Endothelial cell of umbilical vein (primary cell): Measurements from ENCODE around the gene ERGIC1. TPM values are rescaled to one million over a fixed set of nuclear protein-coding genes. Genes with fewer than 3 reads are reported as not detected.
"Not testable (repeated sequence)": the region's sequence is repeated elsewhere in the genome, so short reads cannot be mapped to it uniquely, and the experiment has no call there.

Source experiments
- BruUV-seq: library from RNA; stranded (reverse); fragments of 400-500 nt; replicated peaks from 2 replicates; lab custom pipeline; 2021; lab: Mats Ljungman, UMichigan
- CTCF ChIA-PET: fragments of 300-600, 350-600 bp; sonication (Branson Sonifier 250); formaldehyde crosslinking; loops from one replicate; lab custom pipeline; 2021; ENCODE audit warnings: antibody characterized with exemption, inconsistent platforms; lab: Charles Lee
- POLR2A ChIA-PET: fragments of 300-600, 350-600 bp; sonication (Branson Sonifier 250); formaldehyde crosslinking; loops from one replicate; lab custom pipeline; 2021; ENCODE audit warnings: antibody characterized with exemption, inconsistent platforms; lab: Charles Lee
- DNase-seq: peaks from one replicate; pipeline ENCODE4 v3.0.0-alpha.2; 2011; ENCODE audit warnings: low read depth, low spot score
- FAIRE-seq: peaks from 2 replicates; lab custom pipeline; 2011; peaks lifted over from hg19 to GRCh38; lab: Jason Lieb, UNC
- H2AFZ ChIP-seq: 2 replicates; pipeline ENCODE4 v1.6.0; 2012; ENCODE audit warnings: low read depth, low read length, control low read depth, inconsistent platforms
- H3K27ac ChIP-seq: 2 replicates; pipeline ENCODE4 v1.5.1; 2011; ENCODE audit warnings: low read depth, mild to moderate bottlenecking, control low read depth, low read length, moderate library complexity; ENCODE audit not compliant: insufficient read depth
- H3K27me3 ChIP-seq, 2 experiments: 2 replicates each; pipeline versions ENCODE4 v1.6.0 to v1.6.1; 2011; ENCODE audit warnings: low read length in 2 of 2, mixed read lengths in 1 of 2; ENCODE audit not compliant: control insufficient read depth in 2 of 2, insufficient read depth in 2 of 2
- H3K36me3 ChIP-seq, 2 experiments: 2 replicates in 1 of 2; 3 replicates in 1 of 2; pipeline ENCODE4 v1.5.1; 2011; ENCODE audit warnings: low read length in 2 of 2, mild to moderate bottlenecking in 1 of 2, moderate library complexity in 1 of 2; ENCODE audit not compliant: control insufficient read depth in 2 of 2, insufficient read depth in 2 of 2; ENCODE audit errors: extremely low read depth in 1 of 2
- H3K4me1 ChIP-seq: 3 replicates; pipeline ENCODE4 v1.5.1; 2011; ENCODE audit warnings: mild to moderate bottlenecking, low read length; ENCODE audit not compliant: control insufficient read depth, insufficient read depth; ENCODE audit errors: extremely low read depth
- H3K4me2 ChIP-seq: 2 replicates; pipeline ENCODE4 v1.6.1; 2011; ENCODE audit warnings: low read length, control low read depth, mixed read lengths; ENCODE audit not compliant: insufficient read depth
- H3K4me3 ChIP-seq, 3 experiments: fragments of 200-600 bp in 1 of 3; sonication (generic), shearing (Covaris generic) in 1 of 3; replicated peaks in 1 of 3; 2 replicates each; pipeline ENCODE4 v1.5.1; 2011 to 2016; ENCODE audit warnings: control low read depth in 3 of 3, low read length in 3 of 3, mild to moderate bottlenecking in 2 of 3, inconsistent platforms in 1 of 3, low read depth in 1 of 3, moderate library complexity in 1 of 3; ENCODE audit not compliant: insufficient read depth in 1 of 3
- H3K79me2 ChIP-seq: 2 replicates; pipeline ENCODE4 v1.6.0; 2012; ENCODE audit warnings: low read length, inconsistent platforms; ENCODE audit not compliant: control insufficient read depth, insufficient read depth
- H3K9ac ChIP-seq: replicated peaks from 2 replicates; pipeline ENCODE3; 2011; ENCODE audit warnings: low read length, control low read depth; ENCODE audit not compliant: insufficient read depth; ENCODE audit errors: extremely low read depth
- H3K9me1 ChIP-seq: replicated peaks from 3 replicates; pipeline ENCODE4 v1.6.0; 2011; ENCODE audit warnings: mild to moderate bottlenecking, low read length; ENCODE audit not compliant: control insufficient read depth, insufficient read depth; ENCODE audit errors: extremely low read depth
- H3K9me3 ChIP-seq: replicated peaks from 2 replicates; pipeline ENCODE4 v1.5.1; 2012; ENCODE audit warnings: low read length, inconsistent platforms; ENCODE audit not compliant: control insufficient read depth, insufficient read depth
- H4K20me1 ChIP-seq: replicated peaks from 2 replicates; pipeline ENCODE3; 2011; ENCODE audit warnings: mild to moderate bottlenecking, low read length; ENCODE audit not compliant: control insufficient read depth, insufficient read depth; ENCODE audit errors: extremely low read depth
- EZH2 ChIP-seq: IDR thresholded peaks from 2 replicates; pipeline ENCODE4 v1.6.1; 2012; ENCODE audit warnings: borderline replicate concordance, low read depth, mild to moderate bottlenecking, moderate library complexity, low read length, inconsistent platforms; ENCODE audit not compliant: severe bottlenecking
- FOS ChIP-seq: IDR thresholded peaks from 2 replicates; pipeline ENCODE4 v1.6.1; 2011; ENCODE audit warnings: mild to moderate bottlenecking, low read length, moderate library complexity, borderline replicate concordance; ENCODE audit not compliant: insufficient read depth
- GATA2 ChIP-seq: IDR thresholded peaks from 2 replicates; pipeline ENCODE4 v1.7.0; 2011; ENCODE audit warnings: low read depth, mild to moderate bottlenecking, moderate library complexity, mixed read lengths, low read length; ENCODE audit not compliant: insufficient read length, insufficient read depth
- JUN ChIP-seq: IDR thresholded peaks from 2 replicates; pipeline ENCODE4 v1.6.1; 2011; ENCODE audit warnings: borderline replicate concordance, low read depth; ENCODE audit not compliant: insufficient read length, insufficient read depth
- MYC ChIP-seq: IDR thresholded peaks from one replicate; pipeline ENCODE4 v1.6.1; 2011; ENCODE audit warnings: mild to moderate bottlenecking, low read depth, low read length
- POLR2A ChIP-seq: IDR thresholded peaks from 2 replicates; pipeline ENCODE4 v1.6.1; 2012; ENCODE audit warnings: low read depth, mild to moderate bottlenecking, control low read depth, low read length
- POLR2AphosphoS5 ChIP-seq: IDR thresholded peaks from 2 replicates; pipeline ENCODE4 v1.6.1; 2012; ENCODE audit warnings: low read depth, mild to moderate bottlenecking, control low read depth, low read length, moderate library complexity; ENCODE audit not compliant: insufficient read depth
- dilution Hi-C: fragments of 300-500 bp; cut with MboI; formaldehyde crosslinking; loops from one replicate; pipeline ENCODE4 v1.15.0; 2019; ENCODE audit warnings: low sequenced_read_pairs; ENCODE audit not compliant: extremely low pct_ligation_motif_present
- intact Hi-C: fragments of 100-400 bp; cut with micrococcal nuclease; formaldehyde crosslinking; loops from one replicate; pipeline ENCODE4 v1.10.0; 2022
- polyA plus RNA-seq, 4 experiments: library from polyadenylated mRNA; depleted of rRNA in 3 of 4; stranded (reverse) in 3 of 4; unstranded in 1 of 4; fragments of >200 nt; gene quantifications; 2 replicates each; pipeline versions ENCODE4 v1.2.1 to v1.2.3, GENCODE V29; 2011 to 2012; ENCODE audit warnings: missing spikeins in 1 of 4
- total RNA-seq: library from RNA; stranded (reverse); gene quantifications from 2 replicates; pipeline ENCODE4 v1.2.3, GENCODE V29; 2021
- TF ChIP-seq, protein P1 (sequence below): IDR thresholded peaks from 2 replicates; pipeline ENCODE4 v1.6.1; 2011; ENCODE audit not compliant: insufficient read depth, insufficient read length
- TF ChIP-seq, protein P2 (sequence below), 2 donors: IDR thresholded peaks; 1 replicate in 1 of 2; 2 replicates in 1 of 2; pipeline ENCODE4 v1.5.1; 2011; ENCODE audit warnings: low read length in 2 of 2, mild to moderate bottlenecking in 2 of 2, moderate library complexity in 2 of 2, control low read depth in 1 of 2, inconsistent platforms in 1 of 2, low read depth in 1 of 2; ENCODE audit not compliant: insufficient read depth in 1 of 2; ENCODE audit errors: extremely low read depth in 1 of 2

Gene ERGIC1
- total and polyA plus RNA-seq, 2 donors (not counting 3 experiments of a cell fraction or from before 2014, with no cell fraction given): 105 to 109 TPM

DNA sequence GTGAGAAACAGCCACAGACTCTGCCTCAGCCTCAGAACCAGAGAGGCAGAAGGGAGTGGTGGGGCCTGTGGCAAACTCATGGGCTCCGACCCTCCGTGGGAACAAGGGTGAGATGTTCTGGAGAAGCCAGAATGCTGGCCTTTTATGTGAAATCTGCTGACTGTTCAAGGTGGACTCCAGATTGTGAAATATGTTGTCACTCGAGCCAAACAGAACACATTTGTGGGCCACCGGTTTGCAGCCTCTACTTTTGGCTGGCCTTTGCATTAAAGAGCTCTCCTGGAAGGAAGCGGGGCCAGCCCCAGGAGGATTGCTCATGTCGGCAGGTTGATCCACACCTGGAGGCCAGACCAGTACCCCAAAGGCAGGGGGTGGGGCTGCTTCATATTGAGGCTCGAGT, 62.4 kb downstream of the ERGIC1 start:
- CTCF ChIA-PET: interaction anchor here (2.4 to 4.6 kb wide), 5 partner anchors 9 to 182 kb away, joined by 9 to 31 read pairs (median 15); partner anchors contain the start of gene DUSP1
- Histone ChIP-seq H3K27me3 (no peaks in the 10 kb centered on the region), H3K9me1 (no peaks in the 10 kb centered on the region), H3K4me3 (no peak overlapping the region), H4K20me1 (no peaks in the 10 kb centered on the region), H3K79me2 (no peaks in the 10 kb centered on the region), H3K9me3 (no peaks in the 10 kb centered on the region), H3K27ac (peak overlapping the region; percentile 87), H3K4me2 (no peak overlapping the region), H2AFZ (no peak overlapping the region), H3K4me1 (peaks cover 43% of the 10 kb centered on the region), H3K9ac (no peak overlapping the region), H3K36me3 (no peaks in the 10 kb centered on the region)
- DNase-seq (no peak), FAIRE-seq (no peak)
- no TSS peak for BruUV-seq
- no peak for TF ChIP-seq GATA2
- no peak for TF ChIP-seq JUN
- no peak for TF ChIP-seq POLR2AphosphoS5
- TF ChIP-seq FOS: no peak
- TF ChIP-seq MYC: no peak
- no peak for TF ChIP-seq EZH2
- TF ChIP-seq, protein P1, sequence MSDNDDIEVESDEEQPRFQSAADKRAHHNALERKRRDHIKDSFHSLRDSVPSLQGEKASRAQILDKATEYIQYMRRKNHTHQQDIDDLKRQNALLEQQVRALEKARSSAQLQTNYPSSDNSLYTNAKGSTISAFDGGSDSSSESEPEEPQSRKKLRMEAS: no peak
- TF ChIP-seq, protein P2, sequence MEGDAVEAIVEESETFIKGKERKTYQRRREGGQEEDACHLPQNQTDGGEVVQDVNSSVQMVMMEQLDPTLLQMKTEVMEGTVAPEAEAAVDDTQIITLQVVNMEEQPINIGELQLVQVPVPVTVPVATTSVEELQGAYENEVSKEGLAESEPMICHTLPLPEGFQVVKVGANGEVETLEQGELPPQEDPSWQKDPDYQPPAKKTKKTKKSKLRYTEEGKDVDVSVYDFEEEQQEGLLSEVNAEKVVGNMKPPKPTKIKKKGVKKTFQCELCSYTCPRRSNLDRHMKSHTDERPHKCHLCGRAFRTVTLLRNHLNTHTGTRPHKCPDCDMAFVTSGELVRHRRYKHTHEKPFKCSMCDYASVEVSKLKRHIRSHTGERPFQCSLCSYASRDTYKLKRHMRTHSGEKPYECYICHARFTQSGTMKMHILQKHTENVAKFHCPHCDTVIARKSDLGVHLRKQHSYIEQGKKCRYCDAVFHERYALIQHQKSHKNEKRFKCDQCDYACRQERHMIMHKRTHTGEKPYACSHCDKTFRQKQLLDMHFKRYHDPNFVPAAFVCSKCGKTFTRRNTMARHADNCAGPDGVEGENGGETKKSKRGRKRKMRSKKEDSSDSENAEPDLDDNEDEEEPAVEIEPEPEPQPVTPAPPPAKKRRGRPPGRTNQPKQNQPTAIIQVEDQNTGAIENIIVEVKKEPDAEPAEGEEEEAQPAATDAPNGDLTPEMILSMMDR (IDR thresholded peaks at IDR 0.05; ENCODE audit: extremely low read depth in 1 of 2, insufficient read depth in 1 of 2, low read depth in 1 of 2, low read length in 2 of 2): no peak
- TF ChIP-seq POLR2A: no peak
- dilution Hi-C loops (no loop called here), intact Hi-C loops (no loop called here)
- POLR2A ChIA-PET: no interaction called here

DNA sequence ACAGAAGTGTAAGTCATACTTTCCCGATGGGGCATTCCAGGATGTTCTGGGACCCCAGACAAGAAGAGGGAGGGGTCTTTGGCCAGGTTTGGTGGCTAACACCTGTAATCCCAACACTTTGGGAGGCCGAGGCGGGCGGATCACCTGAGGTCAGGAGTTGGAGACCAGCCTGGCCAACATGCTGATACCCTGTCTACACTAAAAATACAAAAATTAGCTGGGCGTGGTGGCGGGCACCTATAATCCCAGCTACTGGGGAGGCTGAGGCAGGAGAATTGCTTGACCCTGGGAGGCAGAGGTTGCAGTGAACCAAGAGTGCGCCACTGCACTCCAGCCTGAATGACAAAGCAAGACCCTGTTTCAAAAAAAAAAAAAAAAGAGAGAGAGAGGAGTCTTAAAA, 63.0 kb downstream of the ERGIC1 start:
- H3K27me3 ChIP-seq, dilution Hi-C loops, H2AFZ ChIP-seq, H3K4me3 ChIP-seq, FAIRE-seq, H3K9me3 ChIP-seq, DNase-seq, H4K20me1 ChIP-seq, H3K79me2 ChIP-seq, H3K4me2 ChIP-seq, H3K9me1 ChIP-seq, H3K36me3 ChIP-seq: not testable (repeated sequence)
- intact Hi-C loops: loop anchor here (1.0 kb wide), 1 partner anchor 27 kb away; no protein-coding TSS in a partner anchor
- Histone ChIP-seq H3K4me1 (peaks cover 44% of the 10 kb centered on the region), H3K27ac (peak overlapping the region; percentile 87), H3K9ac (peak overlapping the region; percentile 48)
- BruUV-seq: TSS peak; percentile 75
- ChIA-PET POLR2A (interaction anchor here (1.5 kb wide), 1 partner anchor 24 kb away, joined by 6 read pairs; no protein-coding TSS in a partner anchor), CTCF (interaction anchor here (1.1 to 4.6 kb wide), 10 partner anchors 10 to 182 kb away, joined by 3 to 31 read pairs (median 12); partner anchors contain the start of gene DUSP1)
